MM.1S (cell line): ENCODE measurements around the gene MRPL2.

Source experiments
- EZH2 ChIP-seq: fragments of 300-600 bp; sonication (generic); optimal IDR thresholded peaks from 2 replicates; pipeline ENCODE3; 2017; ENCODE audit warnings: low read depth, mild to moderate bottlenecking, antibody characterized with exemption, low read length, mixed read lengths
- EZH2phosphoT487 ChIP-seq: fragments of 300-600 bp; sonication (generic); IDR thresholded peaks from 2 replicates; pipeline ENCODE4 v1.6.1; 2018; ENCODE audit warnings: antibody characterized with exemption, low read length
- TF ChIP-seq, protein P1 (sequence below): fragments of 300-600 bp; sonication (generic); IDR thresholded peaks from 2 replicates; pipeline ENCODE4 v1.5.1; 2016; ENCODE audit warnings: antibody characterized with exemption, low read length, mixed read lengths

DNA sequence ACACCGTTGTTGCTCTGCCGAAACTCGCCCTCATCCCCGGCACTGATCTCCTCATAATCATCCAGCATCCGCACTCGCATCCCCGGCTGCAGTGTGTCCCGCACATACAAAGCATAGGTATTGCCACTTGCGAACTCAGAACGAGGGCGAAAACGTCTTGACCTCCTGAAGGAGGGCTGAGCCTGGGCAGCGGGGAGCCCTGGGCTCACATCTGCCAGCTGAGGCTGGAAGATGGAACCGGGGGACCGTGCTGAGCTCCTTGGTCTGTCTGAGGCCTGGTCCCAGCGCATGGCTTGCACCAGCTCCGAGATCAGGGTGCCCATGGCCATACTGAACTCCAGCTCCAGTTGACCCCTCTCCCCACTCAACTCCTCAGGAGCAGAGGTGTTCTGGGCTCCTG is 8.3 kb downstream of the MRPL2 start:
- TF ChIP-seq, protein P1, sequence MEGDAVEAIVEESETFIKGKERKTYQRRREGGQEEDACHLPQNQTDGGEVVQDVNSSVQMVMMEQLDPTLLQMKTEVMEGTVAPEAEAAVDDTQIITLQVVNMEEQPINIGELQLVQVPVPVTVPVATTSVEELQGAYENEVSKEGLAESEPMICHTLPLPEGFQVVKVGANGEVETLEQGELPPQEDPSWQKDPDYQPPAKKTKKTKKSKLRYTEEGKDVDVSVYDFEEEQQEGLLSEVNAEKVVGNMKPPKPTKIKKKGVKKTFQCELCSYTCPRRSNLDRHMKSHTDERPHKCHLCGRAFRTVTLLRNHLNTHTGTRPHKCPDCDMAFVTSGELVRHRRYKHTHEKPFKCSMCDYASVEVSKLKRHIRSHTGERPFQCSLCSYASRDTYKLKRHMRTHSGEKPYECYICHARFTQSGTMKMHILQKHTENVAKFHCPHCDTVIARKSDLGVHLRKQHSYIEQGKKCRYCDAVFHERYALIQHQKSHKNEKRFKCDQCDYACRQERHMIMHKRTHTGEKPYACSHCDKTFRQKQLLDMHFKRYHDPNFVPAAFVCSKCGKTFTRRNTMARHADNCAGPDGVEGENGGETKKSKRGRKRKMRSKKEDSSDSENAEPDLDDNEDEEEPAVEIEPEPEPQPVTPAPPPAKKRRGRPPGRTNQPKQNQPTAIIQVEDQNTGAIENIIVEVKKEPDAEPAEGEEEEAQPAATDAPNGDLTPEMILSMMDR = no peak
- TF ChIP-seq EZH2 = no peak
- TF ChIP-seq EZH2phosphoT487 = no peak
